ENCODE data around the gene AP1G2. TPM values are rescaled to one million over a fixed set of nuclear protein-coding genes. Genes with fewer than 3 reads are reported as not detected.

The AP1G2 gene
- total and polyA plus RNA-seq, 2 of the 13 experiments (the other 11 are each of a cell fraction or from before 2014, with no cell fraction given), result 96.9 to 611 TPM

- TF ChIP-seq CHD2 (IDR thresholded peaks at IDR 0.05; ENCODE audit: low read depth, low read length) (no peak), ZNF225 (CRISPR knock-in tag; IDR thresholded peaks at IDR 0.05) (no peak; the same call in 1 of the 2 replicates), NFKB2 (CRISPR knock-in tag; IDR thresholded peaks at IDR 0.05; ENCODE audit: borderline replicate concordance) (no peak), ZNF552 (CRISPR knock-in tag; IDR thresholded peaks at IDR 0.05; ENCODE audit: borderline replicate concordance) (peak; percentile 67; the same call in 1 of the 2 replicates), ZNF143 (CRISPR knock-in tag; IDR thresholded peaks at IDR 0.05) (no peak), ZNF703 (CRISPR knock-in tag; IDR thresholded peaks at IDR 0.05; ENCODE audit: borderline replicate concordance) (0 out of 2 replicates have a peak, but pooled peaks have one; percentile 50), ZNF335 (CRISPR knock-in tag; IDR thresholded peaks at IDR 0.05) (no peak), ZNF773 (CRISPR knock-in tag; IDR thresholded peaks at IDR 0.05; ENCODE audit: borderline replicate concordance) (no peak), HDAC2 (CRISPR knock-in tag; IDR thresholded peaks at IDR 0.05) (peak; percentile 97), ELF3 (CRISPR knock-in tag; IDR thresholded peaks at IDR 0.05) (peak; percentile 74), ZKSCAN5 (CRISPR knock-in tag; IDR thresholded peaks at IDR 0.05) (peak; percentile 92; the same call in 1 of the 2 replicates), ELF1 (CRISPR knock-in tag; IDR thresholded peaks at IDR 0.05) (peak; percentile 61; the same call in 1 of the 2 replicates), CEBPG (CRISPR knock-in tag; IDR thresholded peaks at IDR 0.05) (peak; percentile 80)
- TF ChIP-seq, protein P1, sequence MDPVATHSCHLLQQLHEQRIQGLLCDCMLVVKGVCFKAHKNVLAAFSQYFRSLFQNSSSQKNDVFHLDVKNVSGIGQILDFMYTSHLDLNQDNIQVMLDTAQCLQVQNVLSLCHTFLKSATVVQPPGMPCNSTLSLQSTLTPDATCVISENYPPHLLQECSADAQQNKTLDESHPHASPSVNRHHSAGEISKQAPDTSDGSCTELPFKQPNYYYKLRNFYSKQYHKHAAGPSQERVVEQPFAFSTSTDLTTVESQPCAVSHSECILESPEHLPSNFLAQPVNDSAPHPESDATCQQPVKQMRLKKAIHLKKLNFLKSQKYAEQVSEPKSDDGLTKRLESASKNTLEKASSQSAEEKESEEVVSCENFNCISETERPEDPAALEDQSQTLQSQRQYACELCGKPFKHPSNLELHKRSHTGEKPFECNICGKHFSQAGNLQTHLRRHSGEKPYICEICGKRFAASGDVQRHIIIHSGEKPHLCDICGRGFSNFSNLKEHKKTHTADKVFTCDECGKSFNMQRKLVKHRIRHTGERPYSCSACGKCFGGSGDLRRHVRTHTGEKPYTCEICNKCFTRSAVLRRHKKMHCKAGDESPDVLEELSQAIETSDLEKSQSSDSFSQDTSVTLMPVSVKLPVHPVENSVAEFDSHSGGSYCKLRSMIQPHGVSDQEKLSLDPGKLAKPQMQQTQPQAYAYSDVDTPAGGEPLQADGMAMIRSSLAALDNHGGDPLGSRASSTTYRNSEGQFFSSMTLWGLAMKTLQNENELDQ (CRISPR knock-in tag; IDR thresholded peaks at IDR 0.05; ENCODE audit: borderline replicate concordance), result no peak
- TF ChIP-seq, protein P2, sequence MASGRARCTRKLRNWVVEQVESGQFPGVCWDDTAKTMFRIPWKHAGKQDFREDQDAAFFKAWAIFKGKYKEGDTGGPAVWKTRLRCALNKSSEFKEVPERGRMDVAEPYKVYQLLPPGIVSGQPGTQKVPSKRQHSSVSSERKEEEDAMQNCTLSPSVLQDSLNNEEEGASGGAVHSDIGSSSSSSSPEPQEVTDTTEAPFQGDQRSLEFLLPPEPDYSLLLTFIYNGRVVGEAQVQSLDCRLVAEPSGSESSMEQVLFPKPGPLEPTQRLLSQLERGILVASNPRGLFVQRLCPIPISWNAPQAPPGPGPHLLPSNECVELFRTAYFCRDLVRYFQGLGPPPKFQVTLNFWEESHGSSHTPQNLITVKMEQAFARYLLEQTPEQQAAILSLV (CRISPR knock-in tag; IDR thresholded peaks at IDR 0.05; ENCODE audit: borderline replicate concordance), result no peak
- TF ChIP-seq, protein P3, sequence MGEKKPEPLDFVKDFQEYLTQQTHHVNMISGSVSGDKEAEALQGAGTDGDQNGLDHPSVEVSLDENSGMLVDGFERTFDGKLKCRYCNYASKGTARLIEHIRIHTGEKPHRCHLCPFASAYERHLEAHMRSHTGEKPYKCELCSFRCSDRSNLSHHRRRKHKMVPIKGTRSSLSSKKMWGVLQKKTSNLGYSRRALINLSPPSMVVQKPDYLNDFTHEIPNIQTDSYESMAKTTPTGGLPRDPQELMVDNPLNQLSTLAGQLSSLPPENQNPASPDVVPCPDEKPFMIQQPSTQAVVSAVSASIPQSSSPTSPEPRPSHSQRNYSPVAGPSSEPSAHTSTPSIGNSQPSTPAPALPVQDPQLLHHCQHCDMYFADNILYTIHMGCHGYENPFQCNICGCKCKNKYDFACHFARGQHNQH (CRISPR knock-in tag; IDR thresholded peaks at IDR 0.05), result peak; percentile 96; the same call in 1 of the 2 replicates
- TF ChIP-seq, protein P4, sequence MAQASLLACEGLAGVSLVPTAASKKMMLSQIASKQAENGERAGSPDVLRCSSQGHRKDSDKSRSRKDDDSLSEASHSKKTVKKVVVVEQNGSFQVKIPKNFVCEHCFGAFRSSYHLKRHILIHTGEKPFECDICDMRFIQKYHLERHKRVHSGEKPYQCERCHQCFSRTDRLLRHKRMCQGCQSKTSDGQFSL (CRISPR knock-in tag; IDR thresholded peaks at IDR 0.05), result no peak
- TF ChIP-seq, protein P5, sequence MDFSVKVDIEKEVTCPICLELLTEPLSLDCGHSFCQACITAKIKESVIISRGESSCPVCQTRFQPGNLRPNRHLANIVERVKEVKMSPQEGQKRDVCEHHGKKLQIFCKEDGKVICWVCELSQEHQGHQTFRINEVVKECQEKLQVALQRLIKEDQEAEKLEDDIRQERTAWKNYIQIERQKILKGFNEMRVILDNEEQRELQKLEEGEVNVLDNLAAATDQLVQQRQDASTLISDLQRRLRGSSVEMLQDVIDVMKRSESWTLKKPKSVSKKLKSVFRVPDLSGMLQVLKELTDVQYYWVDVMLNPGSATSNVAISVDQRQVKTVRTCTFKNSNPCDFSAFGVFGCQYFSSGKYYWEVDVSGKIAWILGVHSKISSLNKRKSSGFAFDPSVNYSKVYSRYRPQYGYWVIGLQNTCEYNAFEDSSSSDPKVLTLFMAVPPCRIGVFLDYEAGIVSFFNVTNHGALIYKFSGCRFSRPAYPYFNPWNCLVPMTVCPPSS (IDR thresholded peaks at IDR 0.05), result no peak
- TF ChIP-seq, protein P6, sequence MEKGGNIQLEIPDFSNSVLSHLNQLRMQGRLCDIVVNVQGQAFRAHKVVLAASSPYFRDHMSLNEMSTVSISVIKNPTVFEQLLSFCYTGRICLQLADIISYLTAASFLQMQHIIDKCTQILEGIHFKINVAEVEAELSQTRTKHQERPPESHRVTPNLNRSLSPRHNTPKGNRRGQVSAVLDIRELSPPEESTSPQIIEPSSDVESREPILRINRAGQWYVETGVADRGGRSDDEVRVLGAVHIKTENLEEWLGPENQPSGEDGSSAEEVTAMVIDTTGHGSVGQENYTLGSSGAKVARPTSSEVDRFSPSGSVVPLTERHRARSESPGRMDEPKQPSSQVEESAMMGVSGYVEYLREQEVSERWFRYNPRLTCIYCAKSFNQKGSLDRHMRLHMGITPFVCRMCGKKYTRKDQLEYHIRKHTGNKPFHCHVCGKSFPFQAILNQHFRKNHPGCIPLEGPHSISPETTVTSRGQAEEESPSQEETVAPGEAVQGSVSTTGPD (CRISPR knock-in tag; IDR thresholded peaks at IDR 0.05), result no peak
- TF ChIP-seq, protein P7, sequence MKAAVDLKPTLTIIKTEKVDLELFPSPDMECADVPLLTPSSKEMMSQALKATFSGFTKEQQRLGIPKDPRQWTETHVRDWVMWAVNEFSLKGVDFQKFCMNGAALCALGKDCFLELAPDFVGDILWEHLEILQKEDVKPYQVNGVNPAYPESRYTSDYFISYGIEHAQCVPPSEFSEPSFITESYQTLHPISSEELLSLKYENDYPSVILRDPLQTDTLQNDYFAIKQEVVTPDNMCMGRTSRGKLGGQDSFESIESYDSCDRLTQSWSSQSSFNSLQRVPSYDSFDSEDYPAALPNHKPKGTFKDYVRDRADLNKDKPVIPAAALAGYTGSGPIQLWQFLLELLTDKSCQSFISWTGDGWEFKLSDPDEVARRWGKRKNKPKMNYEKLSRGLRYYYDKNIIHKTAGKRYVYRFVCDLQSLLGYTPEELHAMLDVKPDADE (CRISPR knock-in tag; IDR thresholded peaks at IDR 0.05), result no peak
These were observed 45.9 kb upstream of the AP1G2 start (continued) for GRCh38 chr14:23613242-23614070.
